GM12878 (cell line): ENCODE measurements around the gene CDK13. TPM values are rescaled to one million over a fixed set of nuclear protein-coding genes. Genes with fewer than 3 reads are reported as not detected.

Experiments
- ATAC-seq: fragments of 200-7000 bp; cut with Tn5 transposase; 3 replicates; pipeline ENCODE4 v1.9.1; 2020; ENCODE audit warnings: mild to moderate bottlenecking, moderate library complexity
- BruUV-seq: library from RNA; stranded (reverse); fragments of 400-500 nt; replicated peaks from 2 replicates; lab custom pipeline; 2021; lab: Mats Ljungman, UMichigan
- CTCF ChIA-PET: fragments of 300-600 bp; sonication (Branson Sonifier 250); formaldehyde crosslinking; extraction: SDS; loops from one replicate; lab custom pipeline; 2021; ENCODE audit warnings: inconsistent platforms; lab: Yijun Ruan, JAX
- POLR2A ChIA-PET: fragments of 350-600 bp; formaldehyde crosslinking; extraction: SDS; loops from one replicate; lab custom pipeline; 2021; ENCODE audit warnings: inconsistent platforms; lab: Charles Lee
- RAD21 ChIA-PET: fragments of 300-600 bp; sonication (Branson Sonifier 250); formaldehyde crosslinking; loops from one replicate; lab custom pipeline; 2023; ENCODE audit warnings: antibody characterized with exemption; ENCODE audit not compliant: unreplicated experiment; lab: Charles Lee
- SMC1A ChIA-PET: fragments of 300-600 bp; sonication (Branson Sonifier 250); formaldehyde crosslinking; loops from one replicate; lab custom pipeline; 2023; ENCODE audit not compliant: unreplicated experiment, uncharacterized antibody; lab: Charles Lee
- DNase-seq: peaks from one replicate; pipeline ENCODE4 v3.0.0-alpha.2; 2011; ENCODE audit warnings: low read depth, low spot score
- FAIRE-seq: peaks from 3 replicates; lab custom pipeline; 2011; peaks lifted over from hg19 to GRCh38; lab: Jason Lieb, UNC
- H2AFZ ChIP-seq: 2 replicates; pipeline ENCODE4 v1.6.0; 2011; ENCODE audit warnings: low read depth, low read length, control low read depth; ENCODE audit not compliant: control insufficient read depth
- H3K27ac ChIP-seq: 2 replicates; pipeline ENCODE4 v1.5.1; 2011; ENCODE audit warnings: control low read depth; ENCODE audit not compliant: control insufficient read depth, insufficient read depth
- H3K27me3 ChIP-seq, 2 experiments: replicated peaks in 1 of 2; 2 replicates each; pipeline versions ENCODE4 v1.6.0 to v1.6.1; 2011; ENCODE audit warnings: low read length in 1 of 2; ENCODE audit not compliant: control insufficient read depth in 2 of 2, insufficient read depth in 2 of 2
- H3K36me3 ChIP-seq, 2 experiments: 2 replicates each; pipeline ENCODE4 v1.5.1; 2011; ENCODE audit warnings: low read length in 1 of 2; ENCODE audit not compliant: control insufficient read depth in 2 of 2, insufficient read depth in 2 of 2
- H3K4me1 ChIP-seq: 2 replicates; pipeline ENCODE4 v1.6.1; 2011; ENCODE audit warnings: mild to moderate bottlenecking, low read length, moderate library complexity, mixed read lengths; ENCODE audit not compliant: control insufficient read depth, insufficient read depth
- H3K4me2 ChIP-seq: 2 replicates; pipeline ENCODE4 v1.6.0; 2011; ENCODE audit warnings: control low read depth; ENCODE audit not compliant: control insufficient read depth, insufficient read depth
- H3K4me3 ChIP-seq: fragments of 200-600 bp; sonication (generic); 2 replicates; pipeline ENCODE4 v1.5.1; 2016
- H3K79me2 ChIP-seq: 2 replicates; pipeline ENCODE4 v1.6.0; 2011; ENCODE audit warnings: low read length; ENCODE audit not compliant: control insufficient read depth, insufficient read depth
- H3K9ac ChIP-seq: 2 replicates; pipeline ENCODE4 v1.8.0; 2011; ENCODE audit warnings: low read length, control low read depth, mixed read lengths; ENCODE audit not compliant: control insufficient read depth, insufficient read depth
- H3K9me3 ChIP-seq: replicated peaks from 3 replicates; pipeline ENCODE4 v1.5.1; 2011; ENCODE audit warnings: mild to moderate bottlenecking, low read length; ENCODE audit not compliant: control insufficient read depth, insufficient read depth
- H4K20me1 ChIP-seq: 2 replicates; pipeline ENCODE4 v1.6.0; 2011; ENCODE audit not compliant: control insufficient read depth, insufficient read depth
- BCL11A ChIP-seq: IDR thresholded peaks from 2 replicates; pipeline ENCODE4 v1.6.1; 2011; ENCODE audit warnings: low read depth, low read length
- CBFB ChIP-seq: IDR thresholded peaks from 2 replicates; pipeline ENCODE4 v1.6.1; 2016; ENCODE audit warnings: antibody characterized with exemption, low read depth
- EED ChIP-seq: sonication (generic); IDR thresholded peaks from 2 replicates; pipeline ENCODE4 v1.6.1; 2016; ENCODE audit warnings: antibody characterized with exemption, low read depth
- EGR1 ChIP-seq, 2 experiments: IDR thresholded peaks; 1 replicate in 1 of 2; 2 replicates in 1 of 2; pipeline ENCODE4 v1.6.1; 2011 to 2012; ENCODE audit warnings: low read depth in 2 of 2, low read length in 2 of 2, borderline replicate concordance in 1 of 2, mild to moderate bottlenecking in 1 of 2, moderate library complexity in 1 of 2
- IRF4 ChIP-seq: IDR thresholded peaks from 2 replicates; pipeline ENCODE4 v1.6.1; 2011; ENCODE audit warnings: low read depth, low read length
- RAD21 ChIP-seq: IDR thresholded peaks from 2 replicates; pipeline ENCODE4 v1.6.1; 2011; ENCODE audit warnings: mild to moderate bottlenecking, low read depth, low read length, moderate library complexity; ENCODE audit not compliant: insufficient read depth
- RELA ChIP-seq: fragments of 450-650 bp; IDR thresholded peaks from 2 replicates; pipeline ENCODE4 v1.8.0; 2014; ENCODE audit warnings: borderline replicate concordance; ENCODE audit not compliant: partially characterized antibody
- SIX5 ChIP-seq: IDR thresholded peaks from 2 replicates; pipeline ENCODE4 v1.6.1; 2011; ENCODE audit warnings: mild to moderate bottlenecking, low read depth, low read length, moderate library complexity; ENCODE audit not compliant: severe bottlenecking
- STAT3 ChIP-seq: IDR thresholded peaks from 2 replicates; pipeline ENCODE4 v1.6.1; 2011; ENCODE audit warnings: low read depth, low read length, improper control_type of control experiment
- SUPT20H ChIP-seq: IDR thresholded peaks from 2 replicates; pipeline ENCODE4 v1.6.1; 2011; ENCODE audit warnings: low read depth, mild to moderate bottlenecking, low read length, moderate library complexity, borderline replicate concordance; ENCODE audit not compliant: control insufficient read depth
- WGBS: methylation state at CpG from one replicate; pipeline ENCODE4 v1.1.6; 2016; ENCODE audit warnings: low lambda C conversion rate; ENCODE audit not compliant: insufficient replicate concordance, insufficient coverage; ENCODE audit errors: missing lambda C conversion rate; 5-methylcytosine and 5-hydroxymethylcytosine counted together
- in situ Hi-C: fragments of 300-500 bp; cut with MboI; formaldehyde crosslinking; loops from 9 replicates; pipeline ENCODE4 v1.14.3; 2018; ENCODE audit warnings: mixed read lengths
- intact Hi-C: fragments of 100-400 bp; cut with micrococcal nuclease; formaldehyde crosslinking; loops from one replicate; pipeline ENCODE4 v1.14.2; 2022; ENCODE audit not compliant: unreplicated experiment
- polyA plus RNA-seq, 11 experiments: library from polyadenylated mRNA; depleted of rRNA in 4 of 11; unstranded in 6 of 11; stranded (reverse) in 5 of 11; fragments of >200 nt; fragmentation: Nextera tagmentation in 4 of 11; fragmentation: Illumina TruSeq in 1 of 11; extraction: Ambion mirVana in 4 of 11; extraction: Trizol in 1 of 11; gene quantifications; 1 replicate in 1 of 11; 2 replicates in 10 of 11; pipeline versions ENCODE4 v1.2.1 to v1.2.3, GENCODE V29; 2011 to 2016; ENCODE audit warnings: inconsistent platforms in 2 of 11, missing spikeins in 2 of 11, low read depth in 1 of 11
- total RNA-seq, 4 experiments: library from RNA; depleted of rRNA in 3 of 4; stranded (reverse); fragments of >200 nt in 3 of 4; fragmentation: Illumina TruSeq in 1 of 4; extraction: Trizol in 1 of 4; gene quantifications; 2 replicates each; pipeline versions ENCODE4 v1.2.1 to v1.2.3, GENCODE V29; 2013 to 2021
- TF ChIP-seq, protein P1 (sequence below): IDR thresholded peaks from 2 replicates; pipeline ENCODE4 v1.6.1; 2012; ENCODE audit warnings: mild to moderate bottlenecking, low read depth, low read length
- TF ChIP-seq, protein P2 (sequence below): fragments of 450-650 bp; IDR thresholded peaks from 2 replicates; pipeline ENCODE4 v1.6.1; 2018; ENCODE audit warnings: mild to moderate bottlenecking, low read depth, moderate library complexity; ENCODE audit not compliant: partially characterized antibody
- TF ChIP-seq, protein P3 (sequence below): IDR thresholded peaks from 2 replicates; pipeline ENCODE4 v1.6.1; 2012; ENCODE audit warnings: low read length, inconsistent platforms
- TF ChIP-seq, protein P4 (sequence below): fragments of 150-350 bp; IDR thresholded peaks from 2 replicates; pipeline ENCODE4 v1.6.1; 2016; ENCODE audit warnings: low read depth, low read length

CDK13 gene
- total and polyA plus RNA-seq, 10 of the 15 experiments (the other 5 are each of a cell fraction or from before 2014, with no cell fraction given), result 10.8 to 44.4 (median 28.0) TPM

DNA sequence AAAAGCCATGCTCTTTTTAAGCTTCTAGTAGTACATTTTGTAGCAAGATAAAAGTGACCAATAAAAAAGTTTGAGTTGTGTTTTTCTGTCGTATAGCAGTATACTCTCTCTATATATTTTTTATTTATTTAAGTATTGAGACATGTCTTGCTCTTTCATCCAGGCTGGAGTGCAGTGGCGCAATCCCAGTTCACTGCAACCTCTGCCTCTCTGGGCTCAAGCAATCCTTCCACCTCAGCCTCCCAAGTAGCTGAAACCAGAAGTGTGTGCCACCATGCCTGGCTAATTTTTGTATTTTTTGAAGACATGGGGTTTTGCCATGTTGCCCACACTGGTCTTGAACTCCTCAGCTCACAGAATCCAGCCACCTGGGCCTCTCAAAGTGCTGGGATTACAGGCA, 187.5 kb downstream of the CDK13 start:
- H3K27me3 ChIP-seq, result no peaks in the 10 kb centered on the region; a peak in 1 of 4 replicates
- no peak overlapping the region for H3K4me2 ChIP-seq
- FAIRE-seq, result no peak
- H3K36me3 ChIP-seq, result no peaks in the 10 kb centered on the region
- H4K20me1 ChIP-seq, result no peaks in the 10 kb centered on the region
- no peak overlapping the region for H3K27ac ChIP-seq
- ChIA-PET CTCF (no interaction called here), RAD21 (no interaction called here), POLR2A (no interaction called here), SMC1A (no interaction called here)
- DNase-seq, result no peak
- intact Hi-C loops (no loop called here), in situ Hi-C loops (no loop called here)
- H3K9ac ChIP-seq, result no peak overlapping the region
- BruUV-seq, result no TSS peak
- no peak overlapping the region for H2AFZ ChIP-seq
- peaks cover 19% of the 10 kb centered on the region for H3K79me2 ChIP-seq
- H3K4me1 ChIP-seq, result peaks cover 7% of the 10 kb centered on the region
- no peaks in the 10 kb centered on the region; the same call in 2 of the 3 replicates for H3K9me3 ChIP-seq
- ATAC-seq, result no peak
- WGBS, result 71% methylated on average over 2 of the region's 2 CpGs
- H3K4me3 ChIP-seq, result no peak overlapping the region
- TF ChIP-seq, protein P1, sequence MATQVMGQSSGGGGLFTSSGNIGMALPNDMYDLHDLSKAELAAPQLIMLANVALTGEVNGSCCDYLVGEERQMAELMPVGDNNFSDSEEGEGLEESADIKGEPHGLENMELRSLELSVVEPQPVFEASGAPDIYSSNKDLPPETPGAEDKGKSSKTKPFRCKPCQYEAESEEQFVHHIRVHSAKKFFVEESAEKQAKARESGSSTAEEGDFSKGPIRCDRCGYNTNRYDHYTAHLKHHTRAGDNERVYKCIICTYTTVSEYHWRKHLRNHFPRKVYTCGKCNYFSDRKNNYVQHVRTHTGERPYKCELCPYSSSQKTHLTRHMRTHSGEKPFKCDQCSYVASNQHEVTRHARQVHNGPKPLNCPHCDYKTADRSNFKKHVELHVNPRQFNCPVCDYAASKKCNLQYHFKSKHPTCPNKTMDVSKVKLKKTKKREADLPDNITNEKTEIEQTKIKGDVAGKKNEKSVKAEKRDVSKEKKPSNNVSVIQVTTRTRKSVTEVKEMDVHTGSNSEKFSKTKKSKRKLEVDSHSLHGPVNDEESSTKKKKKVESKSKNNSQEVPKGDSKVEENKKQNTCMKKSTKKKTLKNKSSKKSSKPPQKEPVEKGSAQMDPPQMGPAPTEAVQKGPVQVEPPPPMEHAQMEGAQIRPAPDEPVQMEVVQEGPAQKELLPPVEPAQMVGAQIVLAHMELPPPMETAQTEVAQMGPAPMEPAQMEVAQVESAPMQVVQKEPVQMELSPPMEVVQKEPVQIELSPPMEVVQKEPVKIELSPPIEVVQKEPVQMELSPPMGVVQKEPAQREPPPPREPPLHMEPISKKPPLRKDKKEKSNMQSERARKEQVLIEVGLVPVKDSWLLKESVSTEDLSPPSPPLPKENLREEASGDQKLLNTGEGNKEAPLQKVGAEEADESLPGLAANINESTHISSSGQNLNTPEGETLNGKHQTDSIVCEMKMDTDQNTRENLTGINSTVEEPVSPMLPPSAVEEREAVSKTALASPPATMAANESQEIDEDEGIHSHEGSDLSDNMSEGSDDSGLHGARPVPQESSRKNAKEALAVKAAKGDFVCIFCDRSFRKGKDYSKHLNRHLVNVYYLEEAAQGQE, result no peak
- TF ChIP-seq EED, result no peak
- TF ChIP-seq RELA, result no peak
- TF ChIP-seq SUPT20H, result no peak
- TF ChIP-seq BCL11A, result no peak
- TF ChIP-seq EGR1 (IDR thresholded peaks at IDR 0.05; ENCODE audit: borderline replicate concordance in 1 of 2, low read depth in 2 of 2, low read length in 2 of 2), result no peak
- no peak for TF ChIP-seq IRF4
- TF ChIP-seq RAD21, result no peak
- TF ChIP-seq, protein P2, sequence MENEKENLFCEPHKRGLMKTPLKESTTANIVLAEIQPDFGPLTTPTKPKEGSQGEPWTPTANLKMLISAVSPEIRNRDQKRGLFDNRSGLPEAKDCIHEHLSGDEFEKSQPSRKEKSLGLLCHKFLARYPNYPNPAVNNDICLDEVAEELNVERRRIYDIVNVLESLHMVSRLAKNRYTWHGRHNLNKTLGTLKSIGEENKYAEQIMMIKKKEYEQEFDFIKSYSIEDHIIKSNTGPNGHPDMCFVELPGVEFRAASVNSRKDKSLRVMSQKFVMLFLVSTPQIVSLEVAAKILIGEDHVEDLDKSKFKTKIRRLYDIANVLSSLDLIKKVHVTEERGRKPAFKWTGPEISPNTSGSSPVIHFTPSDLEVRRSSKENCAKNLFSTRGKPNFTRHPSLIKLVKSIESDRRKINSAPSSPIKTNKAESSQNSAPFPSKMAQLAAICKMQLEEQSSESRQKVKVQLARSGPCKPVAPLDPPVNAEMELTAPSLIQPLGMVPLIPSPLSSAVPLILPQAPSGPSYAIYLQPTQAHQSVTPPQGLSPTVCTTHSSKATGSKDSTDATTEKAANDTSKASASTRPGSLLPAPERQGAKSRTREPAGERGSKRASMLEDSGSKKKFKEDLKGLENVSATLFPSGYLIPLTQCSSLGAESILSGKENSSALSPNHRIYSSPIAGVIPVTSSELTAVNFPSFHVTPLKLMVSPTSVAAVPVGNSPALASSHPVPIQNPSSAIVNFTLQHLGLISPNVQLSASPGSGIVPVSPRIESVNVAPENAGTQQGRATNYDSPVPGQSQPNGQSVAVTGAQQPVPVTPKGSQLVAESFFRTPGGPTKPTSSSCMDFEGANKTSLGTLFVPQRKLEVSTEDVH, result no peak
- no peak for TF ChIP-seq STAT3
- no peak for TF ChIP-seq CBFB
- no peak for TF ChIP-seq SIX5
- TF ChIP-seq, protein P3, sequence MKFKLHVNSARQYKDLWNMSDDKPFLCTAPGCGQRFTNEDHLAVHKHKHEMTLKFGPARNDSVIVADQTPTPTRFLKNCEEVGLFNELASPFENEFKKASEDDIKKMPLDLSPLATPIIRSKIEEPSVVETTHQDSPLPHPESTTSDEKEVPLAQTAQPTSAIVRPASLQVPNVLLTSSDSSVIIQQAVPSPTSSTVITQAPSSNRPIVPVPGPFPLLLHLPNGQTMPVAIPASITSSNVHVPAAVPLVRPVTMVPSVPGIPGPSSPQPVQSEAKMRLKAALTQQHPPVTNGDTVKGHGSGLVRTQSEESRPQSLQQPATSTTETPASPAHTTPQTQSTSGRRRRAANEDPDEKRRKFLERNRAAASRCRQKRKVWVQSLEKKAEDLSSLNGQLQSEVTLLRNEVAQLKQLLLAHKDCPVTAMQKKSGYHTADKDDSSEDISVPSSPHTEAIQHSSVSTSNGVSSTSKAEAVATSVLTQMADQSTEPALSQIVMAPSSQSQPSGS, result no peak
- TF ChIP-seq, protein P4, sequence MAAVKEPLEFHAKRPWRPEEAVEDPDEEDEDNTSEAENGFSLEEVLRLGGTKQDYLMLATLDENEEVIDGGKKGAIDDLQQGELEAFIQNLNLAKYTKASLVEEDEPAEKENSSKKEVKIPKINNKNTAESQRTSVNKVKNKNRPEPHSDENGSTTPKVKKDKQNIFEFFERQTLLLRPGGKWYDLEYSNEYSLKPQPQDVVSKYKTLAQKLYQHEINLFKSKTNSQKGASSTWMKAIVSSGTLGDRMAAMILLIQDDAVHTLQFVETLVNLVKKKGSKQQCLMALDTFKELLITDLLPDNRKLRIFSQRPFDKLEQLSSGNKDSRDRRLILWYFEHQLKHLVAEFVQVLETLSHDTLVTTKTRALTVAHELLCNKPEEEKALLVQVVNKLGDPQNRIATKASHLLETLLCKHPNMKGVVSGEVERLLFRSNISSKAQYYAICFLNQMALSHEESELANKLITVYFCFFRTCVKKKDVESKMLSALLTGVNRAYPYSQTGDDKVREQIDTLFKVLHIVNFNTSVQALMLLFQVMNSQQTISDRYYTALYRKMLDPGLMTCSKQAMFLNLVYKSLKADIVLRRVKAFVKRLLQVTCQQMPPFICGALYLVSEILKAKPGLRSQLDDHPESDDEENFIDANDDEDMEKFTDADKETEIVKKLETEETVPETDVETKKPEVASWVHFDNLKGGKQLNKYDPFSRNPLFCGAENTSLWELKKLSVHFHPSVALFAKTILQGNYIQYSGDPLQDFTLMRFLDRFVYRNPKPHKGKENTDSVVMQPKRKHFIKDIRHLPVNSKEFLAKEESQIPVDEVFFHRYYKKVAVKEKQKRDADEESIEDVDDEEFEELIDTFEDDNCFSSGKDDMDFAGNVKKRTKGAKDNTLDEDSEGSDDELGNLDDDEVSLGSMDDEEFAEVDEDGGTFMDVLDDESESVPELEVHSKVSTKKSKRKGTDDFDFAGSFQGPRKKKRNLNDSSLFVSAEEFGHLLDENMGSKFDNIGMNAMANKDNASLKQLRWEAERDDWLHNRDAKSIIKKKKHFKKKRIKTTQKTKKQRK, result no peak
